ENCODE measurements around the gene KDSR.

GRCh38 chr18:63290821-63291200 lies 76.2 kb downstream of the KDSR start:
- TF ChIP-seq SIN3A (IDR thresholded peaks at IDR 0.05; ENCODE audit: borderline replicate concordance, insufficient read depth, low read length) (no peak), POLR2AphosphoS5 (IDR thresholded peaks at IDR 0.05; ENCODE audit: low read depth, low read length) (no peak), REST (IDR thresholded peaks at IDR 0.05; ENCODE audit: insufficient read depth in 1 of 2, low read depth in 2 of 2, low read length in 2 of 2) (no peak), TAF1 (IDR thresholded peaks at IDR 0.05; ENCODE audit: borderline replicate concordance, insufficient read depth, low read length) (no peak)

Data from PFSK-1 (cell line).